ENCODE results near the gene SDK2.

DNA sequence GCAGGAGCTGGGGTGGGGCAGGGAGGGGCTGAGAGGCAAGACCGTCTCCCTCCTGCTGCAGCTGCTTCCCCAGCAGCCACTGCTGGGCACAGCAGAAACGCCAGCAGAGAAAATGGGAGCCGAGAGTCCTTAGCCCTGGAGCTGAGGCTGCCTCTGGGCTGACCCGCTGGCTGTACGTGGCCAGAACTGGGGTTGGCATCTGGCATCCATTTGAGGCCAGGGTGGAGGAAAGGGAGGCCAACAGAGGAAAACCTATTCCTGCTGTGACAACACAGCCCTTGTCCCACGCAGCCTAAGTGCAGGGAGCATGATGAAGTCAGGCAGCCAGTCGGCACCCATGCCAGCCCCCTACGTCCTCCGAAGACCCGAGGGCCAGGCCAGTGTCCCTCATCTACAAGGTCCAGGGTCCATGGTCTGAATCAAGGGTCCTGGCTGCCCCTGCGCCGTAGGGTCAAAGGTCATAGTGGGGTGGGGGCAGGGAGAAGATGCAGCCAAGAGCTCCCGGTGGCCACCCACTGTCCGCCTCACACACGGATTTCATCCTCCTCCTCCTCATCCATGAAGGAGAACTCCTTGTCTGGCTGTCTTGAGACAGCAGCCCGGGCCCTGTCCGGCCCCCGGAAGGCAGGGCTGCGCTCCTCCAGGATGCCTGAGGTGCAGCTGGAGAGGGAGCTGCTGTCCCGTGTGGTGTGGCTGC, 359.2 kb downstream of the SDK2 start:
- TF ChIP-seq LEF1 (IDR thresholded peaks at IDR 0.05; ENCODE audit: borderline replicate concordance) (no peak), ELF4 (IDR thresholded peaks at IDR 0.05) (no peak), FOXM1 (IDR thresholded peaks at IDR 0.05; ENCODE audit: borderline replicate concordance) (no peak), ARNT (IDR thresholded peaks at IDR 0.05) (no peak)
